GM12873 (cell line): ENCODE results near the gene ZCCHC2.

ENCODE experiments used
- CTCF ChIP-seq: IDR thresholded peaks from 2 replicates; pipeline ENCODE4 v1.5.1; 2012; ENCODE audit warnings: low read depth, mild to moderate bottlenecking, moderate library complexity, low read length, control low read depth; ENCODE audit not compliant: insufficient read depth; ENCODE audit errors: missing control alignments

ZCCHC2 gene

GRCh38 chr18:62490967-62491695 lies 31.7 kb upstream of the ZCCHC2 start:
- TF ChIP-seq CTCF, result no peak

GRCh38 chr18:62493033-62493862 lies 29.6 kb upstream of the ZCCHC2 start:
- no peak for TF ChIP-seq CTCF

GRCh38 chr18:62494764-62495163 lies 28.1 kb upstream of the ZCCHC2 start:
- no peak for TF ChIP-seq CTCF

GRCh38 chr18:62496262-62496661 lies 26.6 kb upstream of the ZCCHC2 start:
- TF ChIP-seq CTCF, result no peak

- TF ChIP-seq CTCF, result no peak
Measured at GRCh38 chr18:62497190-62497772, 25.5 kb upstream of the ZCCHC2 start.

GRCh38 chr18:62498616-62499262 lies 24.1 kb upstream of the ZCCHC2 start:
- TF ChIP-seq CTCF, result no peak

GRCh38 chr18:62499263-62499650 lies 23.6 kb upstream of the ZCCHC2 start:
- TF ChIP-seq CTCF, result no peak
